Measurements from ENCODE around the gene ERP44.
"Not testable (repeated sequence)": the region's sequence is repeated elsewhere in the genome, so short reads cannot be mapped to it uniquely, and the experiment has no call there.

Gene ERP44

GRCh38 chr9:100064872-100065581, 33.8 kb downstream of the ERP44 start:
- DNase-seq = no peak

- DNase-seq = no peak
Measured at GRCh38 chr9:100063185-100063584, 35.6 kb downstream of the ERP44 start.

GRCh38 chr9:100062683-100063082, 36.1 kb downstream of the ERP44 start:
- DNase-seq = not testable (repeated sequence)

GRCh38 chr9:100058699-100059579, 39.9 kb downstream of the ERP44 start:
- DNase-seq = no peak

GRCh38 chr9:100057624-100058023, 41.2 kb downstream of the ERP44 start:
- DNase-seq = no peak

GRCh38 chr9:100056561-100056960, 42.2 kb downstream of the ERP44 start:
- no peak for DNase-seq

- no peak for DNase-seq
Measured at GRCh38 chr9:100052375-100052774, 46.4 kb downstream of the ERP44 start.

- no peak for DNase-seq
Measured at GRCh38 chr9:100049551-100049950, 49.2 kb downstream of the ERP44 start.

- DNase-seq = no peak
Measured at GRCh38 chr9:100038472-100038871, 60.3 kb downstream of the ERP44 start.

- no peak for DNase-seq
Measured at GRCh38 chr9:100033877-100034551, 64.8 kb downstream of the ERP44 start.

- no peak for DNase-seq
Measured at GRCh38 chr9:100030548-100030947, 68.3 kb downstream of the ERP44 start.

- no peak for DNase-seq
Measured at GRCh38 chr9:100029251-100029650, 69.5 kb downstream of the ERP44 start.

GRCh38 chr9:100028201-100028784, 70.5 kb downstream of the ERP44 start:
- DNase-seq = peak; percentile 70

GRCh38 chr9:100027543-100027942, 71.3 kb downstream of the ERP44 start:
- DNase-seq = no peak

- no peak for DNase-seq
Measured at GRCh38 chr9:100021931-100022330, 76.9 kb downstream of the ERP44 start.

- no peak for DNase-seq
Measured at GRCh38 chr9:100020121-100020795, 78.5 kb downstream of the ERP44 start.

GRCh38 chr9:100019541-100019940, 79.3 kb downstream of the ERP44 start:
- no peak for DNase-seq

GRCh38 chr9:100014846-100015245, 84.0 kb downstream of the ERP44 start:
- DNase-seq = no peak

- no peak for DNase-seq
Measured at GRCh38 chr9:100013573-100013972, 85.2 kb downstream of the ERP44 start.

GRCh38 chr9:100012279-100012678, 86.5 kb downstream of the ERP44 start:
- DNase-seq = no peak

- DNase-seq = peak; percentile 69
Measured at GRCh38 chr9:100011062-100011681, 87.6 kb downstream of the ERP44 start.

GRCh38 chr9:99999797-100000196, 99.0 kb downstream of the ERP44 start:
- DNase-seq = no peak

All from CD4-positive, alpha-beta T cell treated with Interleukin-10 for 1 hour (primary cell).